Sigmoid colon (tissue), 3 donors: ENCODE data around the gene CDKN3.

ENCODE experiments used
- CTCF ChIP-seq, 4 experiments: fragments of 450-650 bp in 3 of 4; fragments of 200-600 bp in 1 of 4; IDR thresholded peaks; one replicate each; pipeline ENCODE4 v1.5.1; 2016 to 2019; ENCODE audit warnings: antibody characterized with exemption in 4 of 4, mild to moderate bottlenecking in 3 of 4, moderate library complexity in 2 of 4
- POLR2A ChIP-seq, 2 donors: fragments of 450-650 bp; IDR thresholded peaks; one replicate each; pipeline ENCODE4 v1.6.1; 2016; ENCODE audit warnings: antibody characterized with exemption in 2 of 2, mild to moderate bottlenecking in 2 of 2, moderate library complexity in 2 of 2

GRCh38 chr14:54395284-54395683, 1.5 kb upstream of the CDKN3 start:
- no peak for TF ChIP-seq CTCF (IDR thresholded peaks at IDR 0.05)
- TF ChIP-seq POLR2A (IDR thresholded peaks at IDR 0.05) = no peak
